ENCODE data around the gene PARVA.

The PARVA gene

GRCh38 chr11:12430351-12430750 lies 53.0 kb downstream of the PARVA start:
- TF ChIP-seq CTCF (IDR thresholded peaks at IDR 0.05; ENCODE audit: extremely low read depth, insufficient read depth, missing control alignments) = no peak
- no peak for DNase-seq (ENCODE audit: low spot score)
- in situ Hi-C loops (cut with MboI; ENCODE audit: low pct_unique_long_range_greater_than_20kb, low sequenced_read_pairs, unreplicated experiment) = no loop called here

GRCh38 chr11:12430954-12431595 lies 53.7 kb downstream of the PARVA start:
- no peak for DNase-seq (ENCODE audit: low spot score)
- no peak for TF ChIP-seq CTCF (IDR thresholded peaks at IDR 0.05; ENCODE audit: extremely low read depth, insufficient read depth, missing control alignments)
- in situ Hi-C loops (cut with MboI; ENCODE audit: low pct_unique_long_range_greater_than_20kb, low sequenced_read_pairs, unreplicated experiment) = no loop called here

- in situ Hi-C loops (cut with MboI; ENCODE audit: low pct_unique_long_range_greater_than_20kb, low sequenced_read_pairs, unreplicated experiment) = no loop called here
- no peak for TF ChIP-seq CTCF (IDR thresholded peaks at IDR 0.05; ENCODE audit: extremely low read depth, insufficient read depth, missing control alignments)
- no peak for DNase-seq (ENCODE audit: low spot score)
Observed at GRCh38 chr11:12432507-12432906, 55.1 kb downstream of the PARVA start.

- no peak for DNase-seq (ENCODE audit: low spot score)
- in situ Hi-C loops (cut with MboI; ENCODE audit: low pct_unique_long_range_greater_than_20kb, low sequenced_read_pairs, unreplicated experiment) = no loop called here
- TF ChIP-seq CTCF (IDR thresholded peaks at IDR 0.05; ENCODE audit: extremely low read depth, insufficient read depth, missing control alignments) = no peak
Observed at GRCh38 chr11:12433121-12433520, 55.8 kb downstream of the PARVA start.

- in situ Hi-C loops (cut with MboI; ENCODE audit: low pct_unique_long_range_greater_than_20kb, low sequenced_read_pairs, unreplicated experiment) = no loop called here
- DNase-seq (ENCODE audit: low spot score) = no peak
- no peak for TF ChIP-seq CTCF (IDR thresholded peaks at IDR 0.05; ENCODE audit: extremely low read depth, insufficient read depth, missing control alignments)
Observed at GRCh38 chr11:12433571-12434324, 56.4 kb downstream of the PARVA start.

GRCh38 chr11:12434325-12434654 lies 56.9 kb downstream of the PARVA start:
- in situ Hi-C loops (cut with MboI; ENCODE audit: low pct_unique_long_range_greater_than_20kb, low sequenced_read_pairs, unreplicated experiment) = no loop called here
- DNase-seq (ENCODE audit: low spot score) = no peak
- TF ChIP-seq CTCF (IDR thresholded peaks at IDR 0.05; ENCODE audit: extremely low read depth, insufficient read depth, missing control alignments) = no peak
